SU-DHL-6 (cell line): ENCODE measurements around the gene ARHGAP21.

Source experiments
- CTCF ChIP-seq: fragments of 200-600 bp; sonication (generic); IDR thresholded peaks from one replicate; pipeline ENCODE4 v1.5.1; 2017; ENCODE audit warnings: antibody characterized with exemption, mild to moderate bottlenecking, low read length, moderate library complexity; ENCODE audit not compliant: insufficient read depth, poor library complexity, severe bottlenecking
- EZH2phosphoT487 ChIP-seq: fragments of 200-600 bp; sonication (generic), shearing (Covaris generic); conservative IDR thresholded peaks from 2 replicates; pipeline ENCODE4 v1.6.1; 2018; ENCODE audit warnings: mild to moderate bottlenecking, antibody characterized with exemption, low read length, moderate library complexity, mixed read lengths

- TF ChIP-seq CTCF = no peak
- TF ChIP-seq EZH2phosphoT487 = no peak
These were observed 155.6 kb downstream of the ARHGAP21 start for GRCh38 chr10:24568042-24568441.
